ENCODE data around the gene KCNT2.

The KCNT2 gene

GRCh38 chr1:196183941-196184340 is 424.3 kb downstream of the KCNT2 start:
- no peak for DNase-seq (ENCODE audit: low spot score)

- DNase-seq (ENCODE audit: low spot score) = no peak
Observed at GRCh38 chr1:196181594-196181878, 426.7 kb downstream of the KCNT2 start.

- peak; percentile 55 for DNase-seq (ENCODE audit: low spot score)
Observed at GRCh38 chr1:196180847-196181593, 427.2 kb downstream of the KCNT2 start.

GRCh38 chr1:196178083-196178635 is 430.1 kb downstream of the KCNT2 start:
- no peak for DNase-seq (ENCODE audit: low spot score)

Data from GM03348 (cell line).